Dermis microvascular lymphatic vessel endothelial cell (primary cell): Measurements from ENCODE around the gene IFNW1. TPM values are rescaled to one million over a fixed set of nuclear protein-coding genes. Genes with fewer than 3 reads are reported as not detected.

ENCODE experiments used
- DNase-seq, 2 donors: peaks; one replicate each; pipeline versions ENCODE4 v3.0.0 to v3.0.0-alpha.2; 2010; ENCODE audit warnings: low read depth in 2 of 2
- total RNA-seq: library from RNA; depleted of rRNA; stranded (reverse); fragments of >200 nt; gene quantifications from 2 replicates; pipeline ENCODE4 v1.2.1, GENCODE V29; 2014

Gene IFNW1
- total RNA-seq, 1 donor from 2014 or later = not detected

- DNase-seq = peak; percentile 70 to 77
Observed at GRCh38 chr9:21110708-21111576, 30.7 kb downstream of the IFNW1 start.

- no peak for DNase-seq
Observed at GRCh38 chr9:21104787-21105186, 36.8 kb downstream of the IFNW1 start.

GRCh38 chr9:21102305-21102704 lies 39.3 kb downstream of the IFNW1 start:
- DNase-seq = no peak

GRCh38 chr9:21097817-21098216 lies 43.8 kb downstream of the IFNW1 start:
- DNase-seq = no peak

DNA sequence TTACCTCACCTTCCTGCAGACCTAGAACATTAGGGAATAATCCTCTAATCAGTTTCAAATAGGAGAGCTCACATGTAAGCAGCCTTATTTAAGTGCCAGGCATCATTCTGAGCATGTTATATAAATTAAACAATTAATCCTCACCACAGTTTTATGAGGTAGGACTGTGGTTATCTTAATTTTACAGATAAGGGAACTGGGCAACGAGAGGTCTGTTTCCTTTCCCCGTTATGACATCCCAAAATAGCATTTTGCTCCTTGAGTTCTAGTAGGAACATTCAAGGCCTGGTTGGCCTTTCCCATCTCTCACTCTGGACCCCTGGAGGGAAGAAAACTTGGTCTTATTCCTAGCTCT lies 44.8 kb downstream of the IFNW1 start:
- no peak for DNase-seq

GRCh38 chr9:21096172-21096900 lies 45.3 kb downstream of the IFNW1 start:
- DNase-seq = peak; percentile 18 to 35

DNA sequence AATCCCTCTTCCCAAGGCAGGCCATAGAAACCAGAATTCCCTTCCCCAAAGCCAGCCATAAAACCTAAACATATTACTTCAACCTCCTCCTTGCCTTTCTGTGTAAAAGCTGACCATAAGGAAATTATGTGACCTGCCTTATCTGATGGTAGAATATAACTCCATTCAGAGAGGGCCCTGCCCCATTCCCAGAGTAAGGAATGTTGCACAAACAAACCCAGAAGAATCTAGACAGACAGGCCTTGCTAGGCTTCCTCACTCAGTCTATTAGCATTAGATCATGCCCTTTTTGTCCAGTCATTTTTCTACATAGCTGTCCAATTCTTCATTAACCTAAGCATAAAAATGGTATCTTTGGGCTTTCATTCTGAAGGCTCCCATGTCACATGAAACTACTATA lies 46.1 kb downstream of the IFNW1 start:
- no peak for DNase-seq

Other genes starting within 250 kb of the IFNW1 start
- 0.25 and 0.26 TPM in 2 replicates for gene HACD4, start 110.2 kb downstream of the IFNW1 start, total RNA-seq
- not detected in 2 replicates for gene IFNB1, start 63.9 kb downstream of the IFNW1 start, total RNA-seq
- not detected in 2 replicates for gene IFNA21, start 24.8 kb upstream of the IFNW1 start, total RNA-seq
- gene IFNA4, start 45.8 kb upstream of the IFNW1 start, total RNA-seq = not detected in 2 replicates
- gene IFNA7, start 60.4 kb upstream of the IFNW1 start, total RNA-seq = not detected in 2 replicates
- gene IFNA10, start 65.3 kb upstream of the IFNW1 start, total RNA-seq = not detected in 2 replicates
- gene IFNA16, start 75.5 kb upstream of the IFNW1 start, total RNA-seq = not detected in 2 replicates
- gene IFNA17, start 86.4 kb upstream of the IFNW1 start, total RNA-seq = not detected in 2 replicates
- gene IFNA14, start 98.2 kb upstream of the IFNW1 start, total RNA-seq = not detected in 2 replicates
- gene IFNA5, start 163.5 kb upstream of the IFNW1 start, total RNA-seq = not detected in 2 replicates
- gene KLHL9, start 193.6 kb upstream of the IFNW1 start, total RNA-seq = 26.8 and 36.4 TPM in 2 replicates
- not detected in 2 replicates for gene IFNA6, start 209.1 kb upstream of the IFNW1 start, total RNA-seq
- not detected in 2 replicates for gene IFNA13, start 226.2 kb upstream of the IFNW1 start, total RNA-seq
- gene IFNA2, start 243.6 kb upstream of the IFNW1 start, total RNA-seq = not detected in 2 replicates